ENCODE results near the gene SLC39A10. TPM values are rescaled to one million over a fixed set of nuclear protein-coding genes. Genes with fewer than 3 reads are reported as not detected.

SLC39A10 gene
- total and polyA plus RNA-seq, 9 of the 15 experiments (the other 6 are each of a cell fraction or from before 2014, with no cell fraction given), result 12.5 to 40.1 (median 23.1) TPM

GRCh38 chr2:195622966-195623365, 34.1 kb upstream of the SLC39A10 start (continued):
- no peak for TF ChIP-seq TFAP4 (CRISPR knock-in tag; IDR thresholded peaks at IDR 0.05; ENCODE audit: borderline replicate concordance)
- no peak for TF ChIP-seq GABPB1 (CRISPR knock-in tag; IDR thresholded peaks at IDR 0.05)
- no peak for TF ChIP-seq CEBPG (CRISPR knock-in tag; IDR thresholded peaks at IDR 0.05)
- no peak for TF ChIP-seq CEBPG (tag; conservative IDR thresholded peaks at IDR 0.05 in 1 of 2, IDR thresholded peaks at IDR 0.05 in 1 of 2)

- in situ Hi-C loops (cut with MboI) (no loop called here), intact Hi-C loops (cut with micrococcal nuclease) (no loop called here)
- WGBS (ENCODE audit: insufficient coverage, low coverage, missing lambda C conversion rate), result 34% methylated on average over 2 of the region's 2 CpGs
- no peaks in the 10 kb centered on the region for H4K20me1 ChIP-seq (replicated peaks; ENCODE audit: control insufficient read depth, insufficient read depth, low read length)
- no peaks in the 10 kb centered on the region for H3K79me2 ChIP-seq (ENCODE audit: control insufficient read depth, insufficient read depth, low read length)
- no peaks in the 10 kb centered on the region for H3K36me3 ChIP-seq (ENCODE audit: control insufficient read depth, insufficient read depth, low read length)
- H3K4me2 ChIP-seq (ENCODE audit: insufficient read depth, low read length), result no peak overlapping the region
- no peaks in the 10 kb centered on the region for H3K27me3 ChIP-seq (ENCODE audit: control insufficient read depth in 2 of 2, insufficient read depth in 2 of 2, low read length in 2 of 2)
- no peaks in the 10 kb centered on the region for H3K9me3 ChIP-seq (replicated peaks; ENCODE audit: control insufficient read depth, insufficient read depth, low read depth, low read length)
- BruUV-seq (replicated peaks), result no TSS peak
- H3K4me3 ChIP-seq, result no peak overlapping the region
- no peak for FAIRE-seq
- H2AFZ ChIP-seq (ENCODE audit: low read depth, low read length), result no peak overlapping the region
- no peak for DNase-seq (ENCODE audit: extremely low read depth in 1 of 4, low spot score in 3 of 4)
- no peaks in the 10 kb centered on the region for H3K4me1 ChIP-seq (replicated peaks in 1 of 2; ENCODE audit: control insufficient read depth in 2 of 2, insufficient read depth in 2 of 2, low read length in 2 of 2)
- ATAC-seq, result no peak
- no peak overlapping the region for H3K9ac ChIP-seq (ENCODE audit: insufficient read depth in 1 of 2, low read depth in 2 of 2, low read length in 2 of 2)
- no peaks in the 10 kb centered on the region for H3K9me1 ChIP-seq (ENCODE audit: control insufficient read depth, insufficient read depth, low read length)
- ChIA-PET CTCF (ENCODE audit: low intra/inter-chr PET ratio) (no interaction called here), POLR2A (interaction anchor here (0.5 to 0.9 kb wide), 2 partner anchors 10 to 32 kb away, joined by 3 read pairs; no protein-coding TSS in a partner anchor)
- H3K27ac ChIP-seq (ENCODE audit: extremely low read depth, low read depth, low read length), result no peak overlapping the region
- TF ChIP-seq KLF1 (tag; IDR thresholded peaks at IDR 0.05), result no peak
- no peak for TF ChIP-seq RFX7 (CRISPR knock-in tag; IDR thresholded peaks at IDR 0.05)
- no peak for TF ChIP-seq ZNF408 (CRISPR knock-in tag; IDR thresholded peaks at IDR 0.05; ENCODE audit: low read depth)
- no peak for TF ChIP-seq ZNF282 (CRISPR knock-in tag; IDR thresholded peaks at IDR 0.05)
- no peak for TF ChIP-seq ETS2 (tag; IDR thresholded peaks at IDR 0.05; ENCODE audit: borderline replicate concordance, poor library complexity, severe bottlenecking)
- no peak for TF ChIP-seq ZNF280B (CRISPR knock-in tag; IDR thresholded peaks at IDR 0.05)
- no peak for TF ChIP-seq SLC30A9 (CRISPR knock-in tag; IDR thresholded peaks at IDR 0.05)
- TF ChIP-seq SP2 (IDR thresholded peaks at IDR 0.05; ENCODE audit: extremely low read depth, low read depth, low read length, poor library complexity, severe bottlenecking), result no peak
- no peak for TF ChIP-seq XRCC5 (IDR thresholded peaks at IDR 0.05; ENCODE audit: low read depth, low read length)
- TF ChIP-seq PKNOX1 (IDR thresholded peaks at IDR 0.05), result no peak
- TF ChIP-seq, protein P1, sequence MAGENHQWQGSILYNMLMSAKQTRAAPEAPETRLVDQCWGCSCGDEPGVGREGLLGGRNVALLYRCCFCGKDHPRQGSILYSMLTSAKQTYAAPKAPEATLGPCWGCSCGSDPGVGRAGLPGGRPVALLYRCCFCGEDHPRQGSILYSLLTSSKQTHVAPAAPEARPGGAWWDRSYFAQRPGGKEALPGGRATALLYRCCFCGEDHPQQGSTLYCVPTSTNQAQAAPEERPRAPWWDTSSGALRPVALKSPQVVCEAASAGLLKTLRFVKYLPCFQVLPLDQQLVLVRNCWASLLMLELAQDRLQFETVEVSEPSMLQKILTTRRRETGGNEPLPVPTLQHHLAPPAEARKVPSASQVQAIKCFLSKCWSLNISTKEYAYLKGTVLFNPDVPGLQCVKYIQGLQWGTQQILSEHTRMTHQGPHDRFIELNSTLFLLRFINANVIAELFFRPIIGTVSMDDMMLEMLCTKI (IDR thresholded peaks at IDR 0.05; ENCODE audit: partially characterized antibody), result no peak
- TF ChIP-seq HCFC1 (IDR thresholded peaks at IDR 0.05; ENCODE audit: low read depth, low read length), result no peak
- TF ChIP-seq TFAM (CRISPR knock-in tag; conservative IDR thresholded peaks at IDR 0.05), result no peak
- TF ChIP-seq NFRKB (IDR thresholded peaks at IDR 0.05; ENCODE audit: low read depth), result no peak
- TF ChIP-seq PHB2 (IDR thresholded peaks at IDR 0.05; ENCODE audit: low read depth), result no peak
These were observed 30.5 kb upstream of the SLC39A10 start for GRCh38 chr2:195626507-195626906.

Data from K562 (cell line).